ENCODE data around the gene RET.

DNA sequence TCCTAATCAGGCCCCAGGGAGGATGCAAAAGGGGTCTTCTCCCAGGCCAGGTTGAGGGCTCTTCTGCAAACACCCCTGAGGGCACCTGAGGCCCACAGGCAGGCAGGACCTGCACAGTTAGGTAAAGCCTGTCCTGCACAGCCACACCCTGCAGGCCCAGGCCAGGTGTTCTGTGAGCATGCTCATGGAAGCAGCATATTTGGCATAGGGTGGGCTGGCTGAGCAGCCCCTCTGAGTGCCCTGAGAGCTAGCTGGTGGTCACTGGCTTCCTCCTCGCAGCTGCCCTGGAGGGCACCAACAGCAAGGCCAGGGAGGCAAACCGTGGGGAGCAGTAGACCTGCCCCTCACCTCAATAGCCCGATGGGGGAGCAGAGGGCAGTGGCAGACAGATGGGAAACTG lies 3.7 kb upstream of the RET start:
- TF ChIP-seq, protein P1, sequence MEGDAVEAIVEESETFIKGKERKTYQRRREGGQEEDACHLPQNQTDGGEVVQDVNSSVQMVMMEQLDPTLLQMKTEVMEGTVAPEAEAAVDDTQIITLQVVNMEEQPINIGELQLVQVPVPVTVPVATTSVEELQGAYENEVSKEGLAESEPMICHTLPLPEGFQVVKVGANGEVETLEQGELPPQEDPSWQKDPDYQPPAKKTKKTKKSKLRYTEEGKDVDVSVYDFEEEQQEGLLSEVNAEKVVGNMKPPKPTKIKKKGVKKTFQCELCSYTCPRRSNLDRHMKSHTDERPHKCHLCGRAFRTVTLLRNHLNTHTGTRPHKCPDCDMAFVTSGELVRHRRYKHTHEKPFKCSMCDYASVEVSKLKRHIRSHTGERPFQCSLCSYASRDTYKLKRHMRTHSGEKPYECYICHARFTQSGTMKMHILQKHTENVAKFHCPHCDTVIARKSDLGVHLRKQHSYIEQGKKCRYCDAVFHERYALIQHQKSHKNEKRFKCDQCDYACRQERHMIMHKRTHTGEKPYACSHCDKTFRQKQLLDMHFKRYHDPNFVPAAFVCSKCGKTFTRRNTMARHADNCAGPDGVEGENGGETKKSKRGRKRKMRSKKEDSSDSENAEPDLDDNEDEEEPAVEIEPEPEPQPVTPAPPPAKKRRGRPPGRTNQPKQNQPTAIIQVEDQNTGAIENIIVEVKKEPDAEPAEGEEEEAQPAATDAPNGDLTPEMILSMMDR (IDR thresholded peaks at IDR 0.05), result no peak
- TF ChIP-seq MYBL2 (CRISPR knock-in tag; IDR thresholded peaks at IDR 0.05) (no peak), IRF2 (CRISPR knock-in tag; IDR thresholded peaks at IDR 0.05; ENCODE audit: borderline replicate concordance, low read depth) (no peak), ELF4 (CRISPR knock-in tag; IDR thresholded peaks at IDR 0.05; ENCODE audit: low read depth) (no peak), ZBTB21 (CRISPR knock-in tag; IDR thresholded peaks at IDR 0.05; ENCODE audit: borderline replicate concordance) (no peak), NR2C2 (CRISPR knock-in tag; IDR thresholded peaks at IDR 0.05) (no peak), KAT7 (CRISPR knock-in tag; IDR thresholded peaks at IDR 0.05; ENCODE audit: borderline replicate concordance) (no peak), TP53 (CRISPR knock-in tag; IDR thresholded peaks at IDR 0.05) (no peak)
